HPDE6-E6E7 (cell line): ENCODE data around the gene UBE2C.
"Not testable (repeated sequence)": the region's sequence is repeated elsewhere in the genome, so short reads cannot be mapped to it uniquely, and the experiment has no call there.

Experiments
- DNase-seq: peaks from one replicate; pipeline ENCODE4 v3.0.0; 2011; ENCODE audit warnings: missing footprints; ENCODE audit errors: extremely low spot score

The UBE2C gene

DNA sequence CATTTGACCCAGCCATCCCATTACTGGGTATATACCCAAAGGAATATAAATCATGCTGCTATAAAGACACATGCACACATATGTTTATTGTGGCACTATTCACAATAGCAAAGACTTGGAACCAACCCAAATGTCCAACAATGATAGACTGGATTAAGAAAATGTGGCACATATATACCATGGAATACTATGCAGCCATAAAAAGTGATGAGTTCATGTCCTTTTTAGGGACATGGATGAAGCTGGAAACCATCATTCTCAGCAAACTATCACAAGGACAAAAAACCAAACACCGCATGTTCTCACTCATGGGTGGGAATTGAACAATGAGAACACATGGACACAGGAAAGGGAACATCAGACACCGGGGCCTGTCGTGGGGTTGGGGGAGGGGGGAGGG, 14.5 kb upstream of the UBE2C start:
- not testable (repeated sequence) for DNase-seq

DNA sequence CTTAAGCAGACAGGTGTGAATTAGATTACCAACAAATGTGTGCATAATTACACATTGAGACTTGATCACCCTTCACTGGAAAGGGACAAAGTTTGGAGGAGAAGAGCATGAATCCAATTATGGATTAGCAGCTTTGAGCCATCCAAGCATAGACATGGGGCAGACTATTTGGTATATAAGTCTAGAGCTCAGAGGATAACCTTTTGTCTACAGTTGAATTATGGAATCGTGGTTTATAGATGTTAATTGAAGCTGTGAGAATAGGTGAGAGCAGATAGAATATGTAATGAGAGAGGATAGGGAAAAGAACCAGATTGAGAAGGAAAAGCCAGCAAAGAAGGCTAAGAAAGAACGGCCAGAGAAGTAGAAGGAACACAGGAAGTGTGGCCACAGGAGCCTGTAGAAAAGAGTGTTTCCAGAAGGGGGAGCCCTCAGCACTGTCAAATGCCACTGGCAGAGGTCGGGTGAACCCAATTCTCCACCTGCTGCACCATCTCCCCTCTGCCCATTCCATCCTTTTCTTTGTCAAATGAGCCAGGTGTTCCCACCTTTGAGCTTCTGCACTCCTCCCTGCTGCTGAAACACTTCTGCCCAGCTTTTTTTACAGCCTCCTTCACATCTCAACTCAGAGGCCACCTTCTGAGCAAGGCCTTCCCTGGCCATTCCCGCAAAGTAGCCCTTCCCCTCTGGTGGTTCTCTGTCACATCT, 13.4 kb upstream of the UBE2C start:
- no peak for DNase-seq

DNA sequence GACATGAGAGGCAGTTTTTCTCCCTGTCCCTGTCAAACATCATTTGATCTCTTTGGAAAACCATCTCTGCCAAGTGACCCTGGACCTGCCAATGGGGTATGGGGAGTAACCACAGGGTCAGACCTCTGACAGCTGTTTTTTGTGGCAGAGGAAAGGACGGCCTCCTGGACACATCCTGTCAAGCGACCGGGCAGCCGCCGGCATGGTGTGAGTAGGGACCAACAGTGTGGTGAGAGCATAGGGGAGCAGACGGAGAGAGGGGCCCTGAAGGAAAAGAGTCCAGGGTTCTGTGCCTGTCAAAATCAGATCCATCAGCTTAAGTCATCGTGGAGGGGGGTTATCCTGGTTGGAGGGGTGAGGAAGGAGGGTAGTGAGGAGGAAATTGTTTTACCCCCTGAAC, 10.6 kb upstream of the UBE2C start:
- no peak for DNase-seq

DNA sequence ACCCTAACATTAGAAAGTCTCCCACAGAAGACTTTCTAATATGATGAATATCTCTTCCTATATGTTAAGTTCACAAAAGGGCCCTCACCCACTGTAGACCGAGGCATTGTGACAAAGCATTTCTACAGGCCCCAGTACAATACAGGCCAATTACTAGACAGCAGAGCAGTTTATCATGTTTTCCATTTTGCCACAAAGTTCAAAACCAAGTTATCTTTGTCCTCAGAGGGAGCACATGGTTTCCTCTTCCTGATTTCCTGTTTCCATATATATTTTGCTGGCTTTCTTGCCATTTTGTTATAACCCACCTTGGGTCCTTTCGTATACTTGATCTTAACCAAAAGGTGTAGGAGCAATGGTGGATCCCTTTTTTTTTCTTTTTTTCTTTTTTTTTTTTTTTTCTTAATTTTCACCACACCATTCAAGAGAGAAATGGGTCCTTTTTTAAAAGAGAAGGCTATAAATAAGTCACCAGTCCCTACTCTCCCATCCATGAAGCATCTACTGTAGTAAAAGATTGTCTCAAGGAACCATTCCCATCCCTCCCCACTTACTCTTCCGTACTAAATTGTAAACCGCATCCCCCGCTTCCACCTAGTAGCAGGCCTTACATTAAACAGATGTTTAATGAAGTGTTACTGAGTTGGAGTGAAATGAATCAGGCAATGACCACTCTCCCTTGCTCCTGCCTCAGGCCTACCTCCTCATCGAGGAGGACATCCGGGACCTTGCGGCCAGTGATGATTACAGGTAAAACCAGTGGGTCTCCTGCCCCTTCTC, 2.1 kb upstream of the UBE2C start:
- DNase-seq: no peak

DNA sequence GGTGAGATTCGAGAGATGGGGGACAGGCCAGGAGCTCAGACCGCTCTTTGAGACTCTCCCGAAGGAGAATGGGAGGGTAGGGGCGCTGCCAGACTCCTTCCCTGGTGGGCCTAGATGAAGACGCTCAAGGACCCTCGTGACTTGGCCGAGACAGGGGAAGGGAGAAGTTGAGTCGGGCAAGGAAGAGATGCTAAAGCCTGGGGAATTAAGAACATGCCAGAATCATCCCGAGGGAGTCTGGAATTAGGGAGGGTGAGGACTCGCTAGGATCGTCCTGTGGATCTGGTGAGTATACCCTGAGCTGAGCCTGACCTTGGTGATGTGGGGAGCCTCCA, 529 bp downstream of the UBE2C start:
- no peak for DNase-seq

DNA sequence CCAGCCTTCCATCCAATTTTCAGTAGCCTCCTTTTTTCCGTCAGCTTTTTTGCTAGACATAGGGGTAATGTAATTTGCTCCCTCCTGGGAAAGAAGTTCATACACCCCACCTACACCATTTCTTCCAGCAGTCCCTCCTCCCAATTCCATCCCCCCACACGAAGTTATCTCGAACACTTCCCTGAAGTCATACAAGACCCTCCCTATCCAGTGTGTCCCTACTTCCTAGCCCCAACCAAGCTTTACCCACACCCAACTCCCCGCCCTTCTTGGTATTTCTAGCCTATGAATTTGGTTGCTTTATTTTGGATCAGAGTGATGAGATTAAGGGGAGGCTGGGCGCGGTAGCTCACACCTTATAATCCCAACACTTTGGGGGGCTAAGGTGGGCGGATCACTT, 1.0 kb downstream of the UBE2C start:
- no peak for DNase-seq

DNA sequence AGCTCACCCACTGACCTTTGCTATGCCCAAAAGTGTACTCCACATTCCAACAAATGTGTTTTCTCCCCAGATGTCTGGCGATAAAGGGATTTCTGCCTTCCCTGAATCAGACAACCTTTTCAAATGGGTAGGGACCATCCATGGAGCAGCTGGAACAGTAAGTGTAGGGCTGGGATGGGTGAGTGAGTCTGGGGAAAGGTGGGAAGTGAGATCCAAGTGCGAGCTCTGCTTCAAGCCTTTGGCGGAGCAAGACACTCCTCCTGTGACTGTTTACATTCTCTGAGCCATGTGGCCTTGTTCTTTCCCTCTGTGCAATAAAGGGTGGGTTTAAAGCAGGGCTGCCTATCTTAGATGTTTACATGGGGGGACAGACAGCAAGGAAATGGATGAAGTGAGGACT, 1.9 kb downstream of the UBE2C start:
- DNase-seq: no peak

DNA sequence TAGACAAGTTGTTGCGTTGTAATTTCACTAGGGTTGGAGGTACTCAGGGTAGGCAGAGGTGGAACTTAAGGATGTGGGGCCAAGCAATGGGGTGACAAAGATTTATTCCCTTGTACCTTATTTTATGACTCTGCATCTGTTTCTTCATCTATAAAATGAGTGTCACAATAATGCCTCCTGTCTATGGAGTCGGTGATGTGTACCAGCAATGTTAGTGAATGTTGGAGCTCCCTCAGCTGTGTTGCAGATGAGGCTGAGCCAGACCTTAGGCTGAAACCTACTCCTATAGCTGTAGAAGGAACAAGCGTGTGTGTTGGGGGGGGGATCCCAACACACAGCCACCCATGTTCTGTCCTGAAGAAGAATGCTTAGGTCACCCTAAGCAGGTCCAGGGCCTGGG, 4.5 kb downstream of the UBE2C start:
- DNase-seq: no peak

DNA sequence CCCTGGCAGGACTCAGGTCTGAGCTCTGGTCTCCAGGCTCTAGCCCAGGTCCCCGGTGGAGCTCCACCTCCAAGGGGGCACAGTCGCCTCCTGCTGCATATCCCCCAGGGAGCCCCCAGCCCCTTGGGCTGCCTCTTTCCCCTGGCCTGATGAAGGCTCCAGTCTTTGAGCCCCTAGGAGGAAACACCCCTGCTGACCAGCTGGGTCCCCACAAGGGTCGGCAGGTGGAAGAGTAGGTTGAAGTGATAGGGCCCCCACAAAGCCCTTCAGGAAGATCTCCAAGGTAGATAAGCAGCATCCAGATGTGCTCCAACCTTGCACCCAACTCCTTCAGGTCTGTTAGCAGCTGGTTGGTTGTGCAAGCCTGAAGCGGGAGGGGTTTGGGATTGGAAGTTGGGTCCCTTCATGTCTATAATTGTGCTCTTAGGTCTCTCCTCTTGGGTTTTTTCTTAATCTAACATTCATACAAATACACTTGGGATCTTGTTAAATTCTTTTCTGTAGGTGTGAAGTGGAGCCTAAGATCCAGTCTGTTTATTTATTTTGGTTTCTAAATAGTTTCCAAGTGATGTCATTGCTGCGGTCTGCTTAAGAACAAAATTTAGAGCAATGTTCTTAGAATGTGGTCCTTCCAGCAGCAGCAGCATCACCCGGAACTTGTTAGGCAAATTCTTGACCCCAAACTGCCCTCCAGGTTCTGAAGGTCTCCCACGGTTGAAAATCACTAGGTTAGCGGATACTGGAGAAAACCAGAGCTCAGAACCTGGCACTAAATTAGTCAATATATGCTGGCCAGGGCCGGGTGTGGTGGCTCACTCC, 5.1 kb downstream of the UBE2C start:
- no peak for DNase-seq

DNA sequence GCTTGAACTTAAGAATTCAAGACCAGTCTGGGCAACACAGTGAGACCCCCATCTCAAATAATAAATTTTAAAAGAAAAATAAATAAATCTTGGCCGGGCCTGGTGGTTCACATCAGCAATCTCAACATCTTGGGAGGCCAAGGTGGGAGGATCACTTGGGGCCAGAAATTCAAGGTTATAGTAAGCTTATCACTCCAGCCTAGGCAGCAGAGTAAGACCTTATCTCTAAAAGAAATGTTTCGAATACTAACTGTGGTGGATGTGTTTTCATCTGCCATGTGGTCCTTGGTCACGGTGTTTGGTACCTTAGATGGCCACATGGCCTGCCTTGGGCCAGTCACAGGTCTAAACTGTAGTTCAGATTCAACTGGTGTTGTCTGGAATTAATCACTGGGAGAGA, 5.8 kb downstream of the UBE2C start:
- no peak for DNase-seq

DNA sequence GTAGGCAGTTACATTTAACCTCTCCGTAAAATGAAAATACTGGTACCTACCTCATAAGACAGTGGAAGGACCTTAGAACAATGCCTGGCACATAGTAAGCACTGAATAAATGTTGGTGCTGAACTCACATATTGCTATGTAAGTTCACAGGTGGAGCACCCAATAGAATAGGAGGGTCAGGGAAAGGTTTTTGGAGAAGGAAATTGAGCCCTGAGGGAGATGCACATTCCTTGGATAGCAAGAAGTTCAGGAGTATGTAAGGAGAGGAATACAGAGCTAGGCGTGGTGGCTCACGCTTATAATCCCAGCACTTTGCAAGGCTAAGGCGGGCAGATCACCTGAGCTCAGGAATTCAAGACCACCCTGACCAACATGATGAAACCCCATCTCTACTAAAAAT, 7.0 kb downstream of the UBE2C start:
- DNase-seq: no peak

DNA sequence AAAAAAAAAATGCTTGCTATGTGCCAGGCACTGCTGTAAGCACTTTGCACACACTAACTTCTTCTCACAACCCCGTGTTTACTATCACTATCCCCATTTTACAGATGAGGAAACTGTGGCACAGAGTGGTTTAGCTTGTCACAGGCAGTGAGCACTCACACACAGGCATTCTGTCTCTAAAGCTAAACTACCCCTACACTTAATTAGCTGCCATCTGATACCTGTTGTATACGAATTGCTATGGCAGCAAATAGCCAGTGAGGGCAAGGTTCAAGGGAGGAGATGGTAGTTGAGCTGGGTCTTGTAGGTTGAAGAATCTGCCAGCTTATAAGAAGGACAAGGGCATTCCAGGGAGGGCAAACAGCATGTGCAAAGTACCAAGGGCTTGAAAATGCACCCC, 9.5 kb downstream of the UBE2C start:
- no peak for DNase-seq

DNA sequence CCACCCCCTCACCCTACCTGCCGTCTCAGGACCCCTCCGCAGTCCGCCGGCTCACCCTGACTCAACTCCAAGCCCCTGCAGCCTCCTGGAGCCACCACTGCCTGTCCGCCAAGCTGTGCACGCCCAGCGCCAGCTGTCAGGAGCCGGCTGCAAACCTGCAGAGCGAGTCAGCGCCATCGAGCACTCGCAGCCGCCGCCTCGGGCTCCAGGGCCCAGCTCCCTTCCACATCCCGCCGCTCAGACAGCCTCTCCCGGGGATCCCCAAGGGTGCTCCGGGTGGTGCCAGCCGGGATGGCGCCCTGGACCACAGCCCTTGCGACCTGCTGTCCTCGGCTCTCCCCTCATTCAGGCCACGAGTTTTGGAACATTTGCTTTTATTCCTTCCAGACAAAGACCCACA, 10.4 kb downstream of the UBE2C start:
- peak; percentile 83 for DNase-seq

DNA sequence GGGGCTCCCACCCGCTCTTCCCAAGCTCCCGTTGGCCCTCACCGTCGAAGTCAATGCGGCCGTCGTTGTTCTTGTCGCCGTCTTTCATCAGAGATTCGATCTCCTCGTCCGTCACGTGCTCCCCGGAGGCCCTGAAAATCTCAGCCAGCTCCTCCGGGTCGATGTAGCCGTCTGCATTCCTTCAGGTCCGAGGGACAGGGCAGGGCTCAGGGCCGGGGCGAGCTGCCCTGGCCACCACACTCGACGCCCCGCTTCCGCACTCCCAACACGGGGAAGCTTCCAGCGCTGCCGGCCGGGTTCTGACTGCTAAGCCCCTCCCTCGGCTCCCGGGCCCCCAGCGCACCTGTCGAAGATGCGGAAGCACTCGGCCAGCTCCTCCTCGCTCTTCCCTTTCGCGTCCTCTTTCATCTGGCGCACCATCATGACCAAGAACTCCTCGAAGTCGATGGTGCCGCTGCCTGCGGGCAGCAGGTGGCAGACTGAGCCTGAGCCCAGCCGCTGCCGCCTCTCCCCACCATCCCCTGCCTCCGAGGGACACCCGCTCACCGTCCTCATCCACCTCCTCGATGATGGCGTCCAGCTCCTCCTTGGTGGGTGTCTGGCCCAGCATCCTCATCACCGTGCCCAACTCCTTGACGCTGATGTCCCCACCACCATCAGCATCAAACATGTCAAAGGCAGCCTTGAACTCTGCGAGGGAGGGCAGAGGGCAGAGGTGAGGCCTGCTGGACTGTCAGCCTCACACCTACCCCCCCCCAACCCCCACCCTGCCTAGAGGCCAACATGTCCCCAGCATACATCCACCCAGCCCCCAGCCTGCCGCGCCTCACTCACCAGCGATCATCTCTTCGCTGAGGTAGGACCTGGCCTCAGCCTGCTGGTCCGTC, 11.7 kb downstream of the UBE2C start:
- DNase-seq: peak; percentile 73

DNA sequence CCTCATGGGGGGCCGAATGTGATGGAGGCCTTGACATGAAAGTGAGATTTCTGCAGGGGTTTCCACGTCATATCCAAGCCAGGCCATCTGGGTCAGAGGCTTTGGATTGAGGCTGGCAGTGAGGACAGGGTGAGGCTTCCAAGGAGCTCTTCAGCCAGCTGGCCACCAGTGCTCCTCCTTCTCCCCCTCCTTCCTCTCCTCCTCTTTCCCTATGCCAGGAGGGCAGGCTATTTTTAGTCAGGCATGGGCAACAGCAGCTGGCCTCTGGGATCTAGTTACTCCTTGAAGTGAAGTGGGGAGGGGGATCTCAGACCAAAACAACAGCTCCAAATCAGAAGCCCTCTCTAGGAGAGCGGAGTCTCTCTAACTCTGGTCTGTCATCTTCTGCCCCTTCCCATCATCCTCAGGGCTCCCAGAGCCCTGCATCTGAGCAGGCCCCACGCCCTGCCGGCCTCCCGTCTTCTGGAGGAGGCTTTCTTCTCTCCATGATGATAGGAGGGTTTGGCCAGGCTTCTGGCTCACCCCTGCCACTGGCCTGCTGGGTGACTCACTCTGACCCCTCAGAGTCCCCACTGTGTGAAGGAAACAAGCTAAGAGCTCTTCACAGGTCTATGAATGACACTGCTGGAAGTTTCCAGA, 14.1 kb downstream of the UBE2C start:
- DNase-seq: no peak

DNA sequence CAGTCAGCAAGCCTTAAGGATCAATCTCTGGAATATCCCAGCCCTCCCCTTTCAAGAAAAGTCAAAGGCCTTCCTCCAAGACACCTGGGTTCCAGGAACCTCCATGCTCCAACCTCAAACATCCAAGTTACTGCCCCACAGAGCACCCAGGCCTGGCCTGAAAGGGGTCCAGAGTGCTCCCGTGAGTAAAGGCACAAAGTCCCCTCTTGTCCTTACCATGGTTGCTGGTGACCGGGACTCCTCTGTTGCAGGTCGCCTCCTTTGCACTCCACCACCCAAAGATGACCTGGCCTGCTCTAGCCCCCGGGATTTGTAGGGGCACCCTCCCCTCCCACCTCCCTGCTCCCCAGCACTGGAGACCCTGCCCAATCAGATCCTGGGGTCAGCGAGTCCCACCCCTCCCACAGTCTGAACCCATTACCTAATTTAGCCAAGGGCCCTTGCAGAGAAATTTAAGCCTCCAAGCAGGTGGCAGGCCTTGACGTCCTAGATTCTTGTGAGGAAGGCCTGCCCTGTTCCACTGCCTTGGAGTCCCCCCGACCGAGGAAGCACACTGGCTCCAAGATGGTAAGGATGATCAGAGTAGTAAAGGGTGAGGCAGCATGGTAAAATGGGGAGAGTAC, 14.7 kb downstream of the UBE2C start, which contains the start of gene TNNC2:
TSS of gene TNNC2 (minus strand) at position 283 of the 623 bp plus-strand sequence. CDS start at position 219, 64 bp downstream.
- no peak for DNase-seq

DNA sequence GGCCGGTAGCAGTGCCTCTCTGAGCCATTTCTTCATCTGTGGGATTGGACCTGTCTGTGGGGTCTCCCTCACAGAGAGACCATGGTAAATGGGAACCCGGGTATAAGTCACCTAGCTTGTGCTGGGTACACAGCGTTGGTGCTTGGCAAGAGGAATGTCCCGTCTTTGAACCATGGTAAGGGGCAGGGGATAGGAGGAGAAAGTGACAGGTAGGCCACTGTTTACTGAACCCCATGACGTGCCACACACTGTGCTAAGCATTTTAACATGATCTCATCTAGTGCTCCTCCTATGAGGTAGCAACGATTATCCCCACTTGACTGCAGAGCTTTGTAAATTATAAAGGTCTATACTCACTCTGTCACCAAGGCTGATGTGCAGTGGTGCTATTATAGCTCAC, 15.3 kb downstream of the UBE2C start:
- DNase-seq: no peak

DNA sequence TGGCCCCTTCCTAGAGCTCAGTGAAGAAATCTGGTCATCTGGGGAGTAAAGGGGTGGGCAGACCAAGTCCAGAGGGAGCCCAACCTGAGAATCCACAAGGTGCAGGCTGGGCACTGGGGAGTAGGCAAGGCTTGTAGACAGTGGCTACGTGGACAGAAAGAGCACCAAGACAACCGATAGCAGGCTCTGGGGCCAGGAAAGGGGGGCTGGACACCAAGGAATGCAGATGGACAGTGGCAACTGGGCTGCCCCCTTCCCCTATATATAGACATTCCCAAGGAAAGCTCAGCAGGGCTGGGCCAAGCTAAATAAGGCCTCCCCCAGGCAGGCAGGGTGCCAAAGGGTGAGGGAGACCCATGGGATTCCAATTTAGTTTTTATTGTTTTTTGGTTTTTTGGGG, 16.1 kb downstream of the UBE2C start:
- no peak for DNase-seq

DNA sequence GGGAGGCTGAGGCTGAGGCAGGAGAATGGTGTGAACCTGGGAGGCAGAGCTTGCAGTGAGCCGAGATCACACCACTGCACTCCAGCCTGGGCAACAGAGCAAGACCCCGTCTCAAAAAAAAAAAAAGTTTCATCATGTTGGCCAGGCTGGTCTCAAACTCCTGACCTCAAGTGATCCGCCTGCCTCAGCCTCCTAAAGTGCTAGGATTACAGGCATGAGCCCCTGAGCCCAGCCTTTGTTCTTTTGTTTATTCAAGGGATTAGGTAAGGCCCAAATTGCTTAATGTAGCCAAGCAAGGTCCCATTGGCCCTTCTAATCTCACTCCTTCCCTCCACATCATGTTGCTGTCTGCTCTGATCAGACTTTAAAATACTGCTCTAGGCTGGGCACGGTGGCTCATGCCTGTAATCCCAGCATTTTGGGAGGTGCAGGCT, 17.2 kb downstream of the UBE2C start:
- DNase-seq: not testable (repeated sequence)

DNA sequence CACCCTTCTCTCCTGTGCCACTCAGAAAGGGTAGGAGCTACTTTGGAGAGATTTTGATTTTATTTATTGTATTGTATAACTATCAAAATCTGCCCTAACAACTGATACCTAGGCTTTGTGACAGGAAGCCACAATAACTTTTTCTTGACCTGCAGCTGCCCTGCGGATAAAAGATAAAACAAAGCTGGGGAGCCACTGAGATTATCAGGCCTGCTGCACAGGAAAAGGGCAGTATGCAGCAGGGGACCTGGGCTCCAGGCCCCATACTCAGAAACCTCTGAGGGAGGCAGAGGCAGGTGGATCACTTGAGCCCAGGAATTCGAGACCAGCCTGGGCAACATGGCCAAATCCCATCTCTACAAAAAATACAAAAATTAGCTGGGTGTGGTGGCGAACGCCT, 20.2 kb downstream of the UBE2C start:
- no peak for DNase-seq
